Liver (tissue), 9 donors: Measurements from ENCODE around the gene OSBPL10. TPM values are rescaled to one million over a fixed set of nuclear protein-coding genes. Genes with fewer than 3 reads are reported as not detected.

Source experiments
- DNase-seq: peaks from one replicate; pipeline ENCODE4 v3.0.0-alpha.2; 2017; ENCODE audit warnings: low spot score
- H3K27ac ChIP-seq, 2 donors: one replicate each; pipeline ENCODE4 v1.7.0; 2013; ENCODE audit warnings: inconsistent platforms in 2 of 2, low read length in 2 of 2, control low read depth in 1 of 2, low read depth in 1 of 2, mild to moderate bottlenecking in 1 of 2
- H3K27me3 ChIP-seq, 4 donors: one replicate each; pipeline versions ENCODE4 v1.6.1 to v1.7.0; 2013; ENCODE audit warnings: low read length in 3 of 4, inconsistent platforms in 1 of 4, mild to moderate bottlenecking in 1 of 4, moderate library complexity in 1 of 4; ENCODE audit not compliant: control insufficient read depth in 4 of 4, insufficient read depth in 4 of 4
- H3K36me3 ChIP-seq, 4 donors: one replicate each; pipeline versions ENCODE4 v1.6.1 to v1.7.0; 2013; ENCODE audit warnings: low read length in 3 of 4, mild to moderate bottlenecking in 3 of 4, low read depth in 1 of 4, moderate library complexity in 1 of 4; ENCODE audit not compliant: control insufficient read depth in 4 of 4, insufficient read depth in 3 of 4
- H3K4me1 ChIP-seq, 4 donors: one replicate each; pipeline versions ENCODE4 v1.6.1 to v1.7.0; 2013; ENCODE audit warnings: low read length in 3 of 4, mild to moderate bottlenecking in 3 of 4, moderate library complexity in 1 of 4; ENCODE audit not compliant: control insufficient read depth in 4 of 4, insufficient read depth in 4 of 4
- H3K4me3 ChIP-seq, 3 donors: one replicate each; pipeline versions ENCODE4 v1.6.1 to v1.7.0; 2013; ENCODE audit warnings: low read length in 3 of 3, control low read depth in 1 of 3, low read depth in 1 of 3, mild to moderate bottlenecking in 1 of 3
- H3K9ac ChIP-seq, 2 donors: one replicate each; pipeline ENCODE4 v1.7.0; 2013; ENCODE audit warnings: low read length in 2 of 2, mild to moderate bottlenecking in 2 of 2, moderate library complexity in 2 of 2, control low read depth in 1 of 2, low read depth in 1 of 2
- H3K9me3 ChIP-seq, 4 donors: one replicate each; pipeline versions ENCODE4 v1.6.1 to v1.7.0; 2013; ENCODE audit warnings: low read length in 3 of 4; ENCODE audit not compliant: control insufficient read depth in 4 of 4
- FOXA1 ChIP-seq: IDR thresholded peaks from 2 replicates; pipeline ENCODE4 v1.6.1; 2016; ENCODE audit warnings: antibody characterized with exemption
- FOXA2 ChIP-seq: IDR thresholded peaks from 2 replicates; pipeline ENCODE4 v1.6.1; 2016; ENCODE audit warnings: antibody characterized with exemption
- GABPA ChIP-seq, 2 donors: IDR thresholded peaks in 1 of 2; conservative IDR thresholded peaks in 1 of 2; 2 replicates each; pipeline ENCODE4 v1.6.1; 2016; ENCODE audit warnings: antibody characterized with exemption in 2 of 2, mild to moderate bottlenecking in 1 of 2, moderate library complexity in 1 of 2
- JUND ChIP-seq, 2 donors: IDR thresholded peaks; 2 replicates each; pipeline ENCODE4 v1.6.1; 2016; ENCODE audit warnings: antibody characterized with exemption in 2 of 2
- RAD21 ChIP-seq, 2 donors: IDR thresholded peaks; 2 replicates each; pipeline ENCODE4 v1.6.1; 2016; ENCODE audit warnings: antibody characterized with exemption in 2 of 2, mild to moderate bottlenecking in 2 of 2
- REST ChIP-seq: IDR thresholded peaks from 2 replicates; pipeline ENCODE4 v1.6.1; 2016; ENCODE audit warnings: antibody characterized with exemption, mild to moderate bottlenecking
- RXRA ChIP-seq, 2 donors: IDR thresholded peaks; 2 replicates each; pipeline ENCODE4 v1.6.1; 2017 to 2018; ENCODE audit warnings: antibody characterized with exemption in 2 of 2, mild to moderate bottlenecking in 1 of 2
- ZBTB33 ChIP-seq: IDR thresholded peaks from 2 replicates; pipeline ENCODE4 v1.6.1; 2016; ENCODE audit warnings: antibody characterized with exemption
- WGBS: extraction: QIAGEN DNeasy Blood & Tissue Kit; methylation state at CpG from one replicate; pipeline ENCODE4 v1.1.7; 2013; 5-methylcytosine and 5-hydroxymethylcytosine counted together
- polyA plus RNA-seq, 2 donors: library from polyadenylated mRNA; stranded (reverse) in 1 of 2; unstranded in 1 of 2; fragments of 200-250 nt in 1 of 2; fragments of >200 nt in 1 of 2; fragmentation: Nextera tagmentation in 1 of 2; extraction: Ambion mirVana in 1 of 2; gene quantifications; one replicate each; pipeline versions ENCODE4 v1.2.1 to v1.2.3, GENCODE V29; 2013 to 2015
- total RNA-seq, 2 donors: library from RNA; depleted of rRNA; stranded (reverse); fragments of >200 nt; gene quantifications; one replicate each; pipeline ENCODE4 v1.2.3, GENCODE V29; 2014
- donor health status: healthy.
- donor health status: healthy.
- donor health status: healthy.
- donor health status: healthy.
- donor health status: healthy.

The OSBPL10 gene
- total and polyA plus RNA-seq, 4 donors: 0.75 to 4.0 (median 1.7) TPM

- no peak for TF ChIP-seq REST
- no peak for TF ChIP-seq RXRA (IDR thresholded peaks at IDR 0.05)
Measured at GRCh38 chr3:31613654-31614053, 367.4 kb downstream of the OSBPL10 start (continued).

GRCh38 chr3:31613177-31613576 is 367.9 kb downstream of the OSBPL10 start:
- DNase-seq: no peak
- no peak overlapping the region for H3K27ac ChIP-seq
- no peak overlapping the region for H3K4me3 ChIP-seq
- TF ChIP-seq FOXA2 (no peak), ZBTB33 (no peak), JUND (IDR thresholded peaks at IDR 0.05) (no peak), RAD21 (IDR thresholded peaks at IDR 0.05) (no peak), FOXA1 (no peak), REST (no peak), GABPA (IDR thresholded peaks at IDR 0.05 in 1 of 2, conservative IDR thresholded peaks at IDR 0.05 in 1 of 2) (no peak)
- WGBS: 91% methylated on average over 1 of the region's 1 CpG
- H3K9me3 ChIP-seq: no peaks in the 10 kb centered on the region
- peaks cover 0 to 5% (median 0%) of the 10 kb centered on the region in 4 donors for H3K36me3 ChIP-seq
- H3K27me3 ChIP-seq: no peaks in the 10 kb centered on the region
- no peak overlapping the region for H3K9ac ChIP-seq
- no peaks in the 10 kb centered on the region for H3K4me1 ChIP-seq

Other genes with a start within 250 kb of the OSBPL10 start
- under 1 TPM; 0.17 to 0.42 TPM for gene ZNF860, start 488 bp upstream of the OSBPL10 start, total RNA-seq
- under 1 TPM in 1 of 2 donors, not detected in 1; 0.10 TPM for gene ZNF860, start 488 bp upstream of the OSBPL10 start, polyA plus RNA-seq
- 1 to 10 TPM; 4.6 to 5.0 TPM for gene GPD1L, start 125.4 kb upstream of the OSBPL10 start, total RNA-seq
- 1 to 10 TPM; 1.4 to 1.5 TPM for gene GPD1L, start 125.4 kb upstream of the OSBPL10 start, polyA plus RNA-seq